HFF-Myc (cell line): ENCODE data around the gene DENND1A.

ENCODE experiments used
- DNase-seq: peaks from one replicate; pipeline ENCODE4 v3.0.0-alpha.2; 2011; ENCODE audit warnings: low read depth; ENCODE audit errors: extremely low read depth
- H3K4me3 ChIP-seq: replicated peaks from 2 replicates; pipeline ENCODE4 v1.5.1; 2011; ENCODE audit warnings: low read depth, mild to moderate bottlenecking, control low read depth, low read length
- CTCF ChIP-seq: IDR thresholded peaks from 2 replicates; pipeline ENCODE4 v1.5.1; 2012; ENCODE audit warnings: mild to moderate bottlenecking, low read depth, low read length, control low read depth; ENCODE audit errors: missing control alignments

The DENND1A gene

GRCh38 chr9:123361731-123362510 is 568.0 kb downstream of the DENND1A start:
- H3K4me3 ChIP-seq, result no peak overlapping the region
- no peak for DNase-seq
- no peak for TF ChIP-seq CTCF

DNA sequence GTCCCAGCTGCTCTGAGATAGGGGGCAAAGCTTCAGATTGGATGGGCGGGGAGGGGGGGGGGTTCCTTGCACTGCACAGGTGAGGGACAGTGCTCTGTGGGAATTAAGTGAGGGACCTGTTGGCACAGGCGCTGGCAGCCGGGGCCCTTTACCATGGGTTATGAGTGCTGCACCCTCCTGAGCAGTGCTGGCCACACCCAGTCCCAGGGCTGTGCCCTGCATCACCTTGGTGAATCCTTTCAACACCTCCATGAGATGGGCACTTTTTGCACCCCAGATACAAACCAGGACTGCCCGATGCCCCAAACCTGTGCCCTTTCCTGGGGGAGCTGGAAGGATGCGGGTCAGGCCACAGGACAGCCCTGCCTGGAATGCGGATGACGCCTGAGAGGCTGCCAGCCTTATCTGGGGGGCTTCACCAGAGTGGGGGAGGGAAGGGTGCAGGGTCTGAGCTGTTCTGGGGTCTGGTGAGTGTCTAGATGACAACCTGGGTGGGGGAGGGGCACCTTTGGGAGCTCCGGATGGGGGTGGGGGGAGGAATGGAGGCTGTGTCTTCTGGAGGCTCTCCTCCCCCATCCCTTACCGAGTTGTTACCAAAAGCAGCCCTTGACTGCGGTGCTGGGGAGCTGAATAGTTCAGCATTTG is 568.7 kb downstream of the DENND1A start:
- DNase-seq, result no peak
- no peak for TF ChIP-seq CTCF
- H3K4me3 ChIP-seq, result no peak overlapping the region

GRCh38 chr9:123360161-123361085 is 569.5 kb downstream of the DENND1A start:
- TF ChIP-seq CTCF, result no peak
- DNase-seq, result no peak
- no peak overlapping the region for H3K4me3 ChIP-seq

DNA sequence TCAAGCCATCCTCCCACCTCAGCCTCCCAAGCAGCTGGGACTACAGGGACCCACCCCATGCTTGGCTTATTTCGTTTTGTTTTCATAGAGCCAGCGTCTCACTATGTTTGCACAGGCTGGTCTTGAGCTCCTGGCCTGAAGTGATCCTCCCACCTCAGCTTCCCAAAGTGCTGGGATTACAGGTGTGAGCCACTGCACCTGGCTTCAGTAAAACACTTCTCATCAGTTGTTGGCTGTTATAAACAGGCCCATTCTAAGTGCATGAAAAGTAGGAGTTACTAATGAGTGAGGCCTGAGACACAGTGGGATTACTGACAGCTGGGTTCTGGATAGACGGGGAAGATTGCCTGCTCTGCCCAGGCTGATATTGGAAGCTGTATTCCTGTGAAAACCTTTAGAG is 570.4 kb downstream of the DENND1A start:
- H3K4me3 ChIP-seq, result no peak overlapping the region
- no peak for DNase-seq
- TF ChIP-seq CTCF, result no peak

- no peak overlapping the region for H3K4me3 ChIP-seq
- no peak for DNase-seq
- no peak for TF ChIP-seq CTCF
Measured at GRCh38 chr9:123359106-123359505, 570.8 kb downstream of the DENND1A start.

- H3K4me3 ChIP-seq, result no peak overlapping the region
- no peak for TF ChIP-seq CTCF
- no peak for DNase-seq
Measured at GRCh38 chr9:123358181-123358905, 571.6 kb downstream of the DENND1A start.
